IMR-90 (cell line): ENCODE measurements around the gene MYD88.

Experiments
- BHLHE40 ChIP-seq: fragments of 150-350 bp; IDR thresholded peaks from 2 replicates; pipeline ENCODE4 v1.6.1; 2016; ENCODE audit warnings: mild to moderate bottlenecking, low read depth, low read length
- CEBPB ChIP-seq: IDR thresholded peaks from 2 replicates; pipeline ENCODE4 v1.6.1; 2012; ENCODE audit warnings: low read depth, low read length, improper control_type of control experiment
- CHD1 ChIP-seq: IDR thresholded peaks from 2 replicates; pipeline ENCODE4 v1.6.1; 2012; ENCODE audit warnings: low read depth, low read length, improper control_type of control experiment
- FOS ChIP-seq: fragments of 150-350 bp; IDR thresholded peaks from 2 replicates; pipeline ENCODE4 v1.6.1; 2016; ENCODE audit warnings: low read depth, low read length
- MAZ ChIP-seq: IDR thresholded peaks from 2 replicates; pipeline ENCODE4 v1.6.1; 2012; ENCODE audit warnings: low read depth, mild to moderate bottlenecking, low read length, improper control_type of control experiment, moderate library complexity, borderline replicate concordance
- MXI1 ChIP-seq: IDR thresholded peaks from 2 replicates; pipeline ENCODE4 v1.6.1; 2012; ENCODE audit warnings: low read depth, mild to moderate bottlenecking, low read length, moderate library complexity, borderline replicate concordance
- POLR2A ChIP-seq: IDR thresholded peaks from 2 replicates; pipeline ENCODE4 v1.6.1; 2012; ENCODE audit warnings: mild to moderate bottlenecking, low read depth, low read length
- RAD21 ChIP-seq: IDR thresholded peaks from 2 replicates; pipeline ENCODE4 v1.6.1; 2012; ENCODE audit warnings: low read length, improper control_type of control experiment
- RCOR1 ChIP-seq: IDR thresholded peaks from 2 replicates; pipeline ENCODE4 v1.6.1; 2012; ENCODE audit warnings: mild to moderate bottlenecking, low read length, improper control_type of control experiment; ENCODE audit not compliant: insufficient replicate concordance
- RFX5 ChIP-seq: IDR thresholded peaks from 2 replicates; pipeline ENCODE4 v1.8.0; 2012; ENCODE audit warnings: low read depth, mild to moderate bottlenecking, low read length, moderate library complexity
- TF ChIP-seq, protein P1 (sequence below): conservative IDR thresholded peaks from 2 replicates; pipeline ENCODE4 v1.5.1; 2012; ENCODE audit warnings: mild to moderate bottlenecking, low read depth, low read length, improper control_type of control experiment
- TF ChIP-seq, protein P2 (sequence below): fragments of 150-350 bp; IDR thresholded peaks from 2 replicates; pipeline ENCODE4 v1.6.1; 2017; ENCODE audit warnings: mild to moderate bottlenecking, antibody characterized with exemption, low read length, low read depth

DNA sequence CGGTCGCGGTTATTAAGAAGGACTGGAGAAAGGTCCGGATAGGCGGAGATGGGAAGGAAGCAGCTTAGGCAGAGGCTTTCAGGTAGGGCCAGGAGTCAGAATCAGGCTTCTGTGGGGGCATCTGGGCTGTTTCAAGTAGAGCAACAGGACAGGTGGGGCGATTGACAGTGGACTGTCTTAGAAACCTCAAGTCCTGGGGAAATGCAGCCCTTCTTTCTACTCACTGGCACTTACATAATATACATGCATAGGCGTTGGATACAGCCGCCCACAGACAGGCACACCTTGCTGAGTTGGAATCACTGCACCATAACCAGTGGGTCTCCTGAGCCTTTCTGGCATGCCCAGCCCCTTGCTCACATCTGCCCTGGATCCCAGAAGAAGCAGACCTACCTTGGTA lies 730 bp downstream of the MYD88 start:
- TF ChIP-seq, protein P1, sequence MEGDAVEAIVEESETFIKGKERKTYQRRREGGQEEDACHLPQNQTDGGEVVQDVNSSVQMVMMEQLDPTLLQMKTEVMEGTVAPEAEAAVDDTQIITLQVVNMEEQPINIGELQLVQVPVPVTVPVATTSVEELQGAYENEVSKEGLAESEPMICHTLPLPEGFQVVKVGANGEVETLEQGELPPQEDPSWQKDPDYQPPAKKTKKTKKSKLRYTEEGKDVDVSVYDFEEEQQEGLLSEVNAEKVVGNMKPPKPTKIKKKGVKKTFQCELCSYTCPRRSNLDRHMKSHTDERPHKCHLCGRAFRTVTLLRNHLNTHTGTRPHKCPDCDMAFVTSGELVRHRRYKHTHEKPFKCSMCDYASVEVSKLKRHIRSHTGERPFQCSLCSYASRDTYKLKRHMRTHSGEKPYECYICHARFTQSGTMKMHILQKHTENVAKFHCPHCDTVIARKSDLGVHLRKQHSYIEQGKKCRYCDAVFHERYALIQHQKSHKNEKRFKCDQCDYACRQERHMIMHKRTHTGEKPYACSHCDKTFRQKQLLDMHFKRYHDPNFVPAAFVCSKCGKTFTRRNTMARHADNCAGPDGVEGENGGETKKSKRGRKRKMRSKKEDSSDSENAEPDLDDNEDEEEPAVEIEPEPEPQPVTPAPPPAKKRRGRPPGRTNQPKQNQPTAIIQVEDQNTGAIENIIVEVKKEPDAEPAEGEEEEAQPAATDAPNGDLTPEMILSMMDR, result no peak
- TF ChIP-seq, protein P2, sequence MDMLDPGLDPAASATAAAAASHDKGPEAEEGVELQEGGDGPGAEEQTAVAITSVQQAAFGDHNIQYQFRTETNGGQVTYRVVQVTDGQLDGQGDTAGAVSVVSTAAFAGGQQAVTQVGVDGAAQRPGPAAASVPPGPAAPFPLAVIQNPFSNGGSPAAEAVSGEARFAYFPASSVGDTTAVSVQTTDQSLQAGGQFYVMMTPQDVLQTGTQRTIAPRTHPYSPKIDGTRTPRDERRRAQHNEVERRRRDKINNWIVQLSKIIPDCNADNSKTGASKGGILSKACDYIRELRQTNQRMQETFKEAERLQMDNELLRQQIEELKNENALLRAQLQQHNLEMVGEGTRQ, result no peak
- TF ChIP-seq POLR2A, result no peak
- TF ChIP-seq RAD21, result no peak
- TF ChIP-seq CEBPB, result no peak
- no peak for TF ChIP-seq MAZ
- no peak for TF ChIP-seq BHLHE40
- TF ChIP-seq RFX5, result no peak
- TF ChIP-seq RCOR1, result no peak
- no peak for TF ChIP-seq CHD1
- TF ChIP-seq FOS, result no peak
- TF ChIP-seq MXI1, result no peak
